K562 (cell line): ENCODE results near the gene TKTL1. TPM values are rescaled to one million over a fixed set of nuclear protein-coding genes. Genes with fewer than 3 reads are reported as not detected.

ENCODE experiments used
- C11orf30 ChIP-seq: fragments of 450-650 bp; IDR thresholded peaks from 2 replicates; pipeline ENCODE4 v1.6.1; 2016; ENCODE audit warnings: low read depth, mild to moderate bottlenecking
- CHAMP1 ChIP-seq: fragments of 450-650 bp; IDR thresholded peaks from 2 replicates; pipeline ENCODE4 v1.6.1; 2016; ENCODE audit warnings: mild to moderate bottlenecking
- CHCHD3 ChIP-seq: fragments of 250-450 bp; sonication (Bioruptor Pico); IDR thresholded peaks from 2 replicates; pipeline ENCODE4 v2.1.2; 2022; ENCODE audit warnings: mild to moderate bottlenecking
- CLOCK ChIP-seq: fragments of 250-450 bp; sonication (Bioruptor Pico); IDR thresholded peaks from 2 replicates; pipeline ENCODE4 v1.4.0; 2020; ENCODE audit warnings: mild to moderate bottlenecking, moderate library complexity, borderline replicate concordance
- E2F1 ChIP-seq: sonication (generic); formaldehyde crosslinking; IDR thresholded peaks from 2 replicates; pipeline ENCODE4 v1.8.1; 2023; ENCODE audit warnings: mild to moderate bottlenecking, missing genetic modification reagents, moderate library complexity
- KLF16 ChIP-seq: IDR thresholded peaks from 2 replicates; pipeline ENCODE4 v1.6.1; 2016; ENCODE audit warnings: antibody characterized with exemption
- KLF6 ChIP-seq: fragments of 250-450 bp; sonication (Bioruptor Pico); IDR thresholded peaks from 2 replicates; pipeline ENCODE4 v1.4.0; 2020; ENCODE audit warnings: mild to moderate bottlenecking, moderate library complexity, borderline replicate concordance
- POLR2G ChIP-seq: fragments of 200-400 bp; formaldehyde crosslinking; IDR thresholded peaks from 2 replicates; pipeline ENCODE4 v1.6.1; 2017; ENCODE audit warnings: low read depth, mild to moderate bottlenecking, antibody characterized with exemption, low read length, moderate library complexity
- SMC3 ChIP-seq: conservative IDR thresholded peaks from 2 replicates; pipeline ENCODE4 v1.6.1; 2011; ENCODE audit warnings: low read depth, low read length, improper control_type of control experiment; ENCODE audit not compliant: insufficient read depth
- STAT6 ChIP-seq: sonication (generic); formaldehyde crosslinking; IDR thresholded peaks from 2 replicates; pipeline ENCODE4 v1.8.1; 2023; ENCODE audit warnings: mild to moderate bottlenecking, missing genetic modification reagents
- SUPT5H ChIP-seq: fragments of 450-650 bp; IDR thresholded peaks from 2 replicates; pipeline ENCODE4 v1.6.1; 2016
- U2AF2 ChIP-seq: fragments of 200-400 bp; formaldehyde crosslinking; optimal IDR thresholded peaks from 2 replicates; pipeline ENCODE3; 2017; ENCODE audit warnings: low read depth, mild to moderate bottlenecking, low read length
- ZHX1 ChIP-seq: fragments of 150-350 bp; conservative IDR thresholded peaks from 2 replicates; pipeline ENCODE4 v1.6.1; 2014; ENCODE audit warnings: low read length
- ZNF316 ChIP-seq: fragments of 450-650 bp; IDR thresholded peaks from 2 replicates; pipeline ENCODE4 v1.6.1; 2016
- ZNF41 ChIP-seq: fragments of 250-450 bp; sonication (Bioruptor Pico); conservative IDR thresholded peaks from 2 replicates; pipeline ENCODE4 v1.4.0; 2020; ENCODE audit warnings: mild to moderate bottlenecking
- ZNF668 ChIP-seq: fragments of 250-450 bp; sonication (Bioruptor Pico); IDR thresholded peaks from 2 replicates; pipeline ENCODE4 v1.8.0; 2022; ENCODE audit warnings: mild to moderate bottlenecking, inconsistent platforms
- polyA plus RNA-seq, 8 experiments: library from polyadenylated mRNA; depleted of rRNA in 4 of 8; stranded (reverse) in 5 of 8; unstranded in 3 of 8; fragments of >200 nt; fragmentation: Nextera tagmentation in 2 of 8; fragmentation: Illumina TruSeq in 1 of 8; extraction: Ambion mirVana in 2 of 8; extraction: Trizol in 1 of 8; gene quantifications; 2 replicates each; pipeline versions ENCODE4 v1.2.1 to v1.2.3, GENCODE V29; 2011 to 2014; ENCODE audit warnings: inconsistent platforms in 1 of 8, missing spikeins in 1 of 8
- total RNA-seq, 7 experiments: library from RNA; depleted of rRNA in 6 of 7; stranded (reverse); fragments of >200 nt in 6 of 7; fragmentation: Illumina TruSeq in 2 of 7; extraction: Trizol in 2 of 7; gene quantifications; 2 replicates each; pipeline versions ENCODE4 v1.2.1 to v1.2.3, GENCODE V29; 2011 to 2021; ENCODE audit warnings: low replicate concordance in 1 of 7

TKTL1 gene
- total and polyA plus RNA-seq, 9 of the 15 experiments (the other 6 are each of a cell fraction or from before 2014, with no cell fraction given): 0.18 to 0.71 (median 0.38) TPM

- 0 out of 2 replicates have a peak, but pooled peaks have one; percentile 58 for TF ChIP-seq STAT6 (CRISPR knock-in tag)
- no peak for TF ChIP-seq CHAMP1
- no peak for TF ChIP-seq ZNF41 (CRISPR knock-in tag)
- TF ChIP-seq E2F1 (CRISPR knock-in tag): 0 out of 2 replicates have a peak, but pooled peaks have one; percentile 36
- no peak for TF ChIP-seq CLOCK
- TF ChIP-seq POLR2G: peak; percentile 82
- no peak for TF ChIP-seq SMC3
- TF ChIP-seq KLF6 (CRISPR knock-in tag): no peak
- no peak for TF ChIP-seq U2AF2
- no peak; the same call in 1 of the 2 replicates for TF ChIP-seq SUPT5H
- no peak for TF ChIP-seq CHCHD3 (CRISPR knock-in tag)
- no peak for TF ChIP-seq C11orf30
- TF ChIP-seq KLF16: peak; percentile 57; the same call in 1 of the 2 replicates
- no peak for TF ChIP-seq ZNF316
- no peak for TF ChIP-seq ZNF668 (CRISPR knock-in tag)
- no peak for TF ChIP-seq ZHX1
These were observed 73.2 kb downstream of the TKTL1 start (continued) for GRCh38 chrX:154368630-154369448.
